DOHH2 (cell line): ENCODE data around the gene TSC2.

Experiments
- H3F3A ChIP-seq: fragments of 200-600 bp; sonication (generic), shearing (Covaris generic); 2 replicates; pipeline ENCODE4 v1.6.0; 2016; ENCODE audit warnings: antibody characterized with exemption, mild to moderate bottlenecking; ENCODE audit not compliant: control insufficient read depth, insufficient read depth
- H3K27ac ChIP-seq: fragments of 200-600 bp; sonication (generic); 2 replicates; pipeline ENCODE4 v1.5.1; 2014; ENCODE audit warnings: low read depth, mild to moderate bottlenecking, low read length, moderate library complexity
- H3K27me3 ChIP-seq: fragments of 200-600 bp; sonication (generic); 2 replicates; pipeline ENCODE4 v1.6.1; 2014; ENCODE audit warnings: mild to moderate bottlenecking, low read length, mixed read lengths; ENCODE audit not compliant: control insufficient read depth
- H3K36me3 ChIP-seq: fragments of 200-600 bp; sonication (generic); 2 replicates; pipeline ENCODE4 v1.6.1; 2014; ENCODE audit warnings: mild to moderate bottlenecking, low read length, moderate library complexity, mixed read lengths; ENCODE audit not compliant: control insufficient read depth
- H3K4me1 ChIP-seq: fragments of 200-600 bp; sonication (generic); 2 replicates; pipeline ENCODE4 v1.6.1; 2014; ENCODE audit warnings: mild to moderate bottlenecking, low read length, mixed read lengths; ENCODE audit not compliant: control insufficient read depth
- H3K4me2 ChIP-seq: fragments of 200-600 bp; sonication (generic); 2 replicates; pipeline ENCODE4 v1.6.0; 2014; ENCODE audit warnings: mild to moderate bottlenecking, low read length, moderate library complexity
- H3K4me3 ChIP-seq: fragments of 200-600 bp; sonication (generic); 2 replicates; pipeline ENCODE4 v1.5.1; 2014; ENCODE audit warnings: mild to moderate bottlenecking, low read length, mixed read lengths
- H3K79me2 ChIP-seq: fragments of 200-600 bp; sonication (generic); 2 replicates; pipeline ENCODE4 v1.6.1; 2014; ENCODE audit warnings: mild to moderate bottlenecking, low read length, mixed read lengths; ENCODE audit not compliant: control insufficient read depth
- H3K9me2 ChIP-seq: fragments of 200-600 bp; sonication (generic); replicated peaks from 2 replicates; pipeline ENCODE4 v1.6.1; 2014; ENCODE audit warnings: mild to moderate bottlenecking, low read length, mixed read lengths; ENCODE audit not compliant: control insufficient read depth
- H3K9me3 ChIP-seq: fragments of 200-600 bp; sonication (generic); 2 replicates; pipeline ENCODE4 v1.6.1; 2014; ENCODE audit warnings: antibody characterized with exemption, low read length, mixed read lengths; ENCODE audit not compliant: control insufficient read depth, insufficient read depth
- H4K20me1 ChIP-seq: fragments of 200-600 bp; sonication (generic); 2 replicates; pipeline ENCODE4 v1.6.0; 2014; ENCODE audit warnings: low read depth, mild to moderate bottlenecking, antibody characterized with exemption, low read length, moderate library complexity; ENCODE audit not compliant: control insufficient read depth, insufficient read depth
- CTCF ChIP-seq: fragments of 200-600 bp; sonication (generic); IDR thresholded peaks from one replicate; pipeline ENCODE4 v1.5.1; 2014; ENCODE audit warnings: antibody characterized with exemption, mild to moderate bottlenecking, low read depth, low read length; ENCODE audit not compliant: poor library complexity, severe bottlenecking
- EZH2phosphoT487 ChIP-seq: fragments of 200-600 bp; sonication (generic); IDR thresholded peaks from 2 replicates; pipeline ENCODE4 v1.6.1; 2017; ENCODE audit warnings: borderline replicate concordance, mild to moderate bottlenecking, antibody characterized with exemption, low read length, moderate library complexity, mixed read lengths

The TSC2 gene

GRCh38 chr16:2082171-2082982 is 34.6 kb downstream of the TSC2 start:
- no peaks in the 10 kb centered on the region for H3F3A ChIP-seq
- no peak overlapping the region for H3K4me2 ChIP-seq
- H3K27me3 ChIP-seq = no peaks in the 10 kb centered on the region
- peaks cover 6% of the 10 kb centered on the region for H3K4me1 ChIP-seq
- H3K4me3 ChIP-seq = no peak overlapping the region
- H3K9me3 ChIP-seq = no peaks in the 10 kb centered on the region
- H4K20me1 ChIP-seq = no peaks in the 10 kb centered on the region
- H3K9me2 ChIP-seq = no peaks in the 10 kb centered on the region
- H3K79me2 ChIP-seq = no peaks in the 10 kb centered on the region
- H3K27ac ChIP-seq = no peak overlapping the region
- TF ChIP-seq EZH2phosphoT487 = no peak
- H3K36me3 ChIP-seq = peaks cover 19% of the 10 kb centered on the region

GRCh38 chr16:2082983-2083364 is 35.2 kb downstream of the TSC2 start:
- TF ChIP-seq CTCF (no peak), EZH2phosphoT487 (no peak)
- peaks cover 22% of the 10 kb centered on the region for H3K36me3 ChIP-seq
- no peaks in the 10 kb centered on the region for H3K79me2 ChIP-seq
- H3K9me2 ChIP-seq = no peaks in the 10 kb centered on the region
- H3F3A ChIP-seq = no peaks in the 10 kb centered on the region
- no peak overlapping the region for H3K4me3 ChIP-seq
- no peak overlapping the region for H3K4me2 ChIP-seq
- H4K20me1 ChIP-seq = no peaks in the 10 kb centered on the region
- H3K27ac ChIP-seq = no peak overlapping the region
- H3K27me3 ChIP-seq = no peaks in the 10 kb centered on the region
- no peaks in the 10 kb centered on the region for H3K9me3 ChIP-seq
- peaks cover 6% of the 10 kb centered on the region for H3K4me1 ChIP-seq

- H3K4me2 ChIP-seq = no peak overlapping the region
- H3K9me3 ChIP-seq = no peaks in the 10 kb centered on the region
- H3K79me2 ChIP-seq = no peaks in the 10 kb centered on the region
- H3K27ac ChIP-seq = no peak overlapping the region
- no peak for TF ChIP-seq CTCF
- no peak for TF ChIP-seq EZH2phosphoT487
- no peak overlapping the region for H3K4me3 ChIP-seq
- H3K4me1 ChIP-seq = peaks cover 6% of the 10 kb centered on the region
- H4K20me1 ChIP-seq = no peaks in the 10 kb centered on the region
- no peaks in the 10 kb centered on the region for H3K27me3 ChIP-seq
- H3K9me2 ChIP-seq = no peaks in the 10 kb centered on the region
- H3F3A ChIP-seq = no peaks in the 10 kb centered on the region
- H3K36me3 ChIP-seq = peaks cover 22% of the 10 kb centered on the region
Measured at GRCh38 chr16:2083409-2083808, 35.6 kb downstream of the TSC2 start.
